HepG2 (cell line): ENCODE results near the gene SQOR. TPM values are rescaled to one million over a fixed set of nuclear protein-coding genes. Genes with fewer than 3 reads are reported as not detected.

ENCODE experiments used
- ATAC-seq: fragments of 200-7000 bp; cut with Tn5 transposase; 3 replicates; pipeline ENCODE4 v1.9.1; 2020; ENCODE audit warnings: mild to moderate bottlenecking, moderate library complexity
- BruUV-seq: library from RNA; stranded (reverse); fragments of 400-500 nt; replicated peaks from 2 replicates; lab custom pipeline; 2021; lab: Mats Ljungman, UMichigan
- CTCF ChIA-PET: fragments of 300-600 bp; formaldehyde crosslinking; extraction: SDS; loops from one replicate; lab custom pipeline; 2021; ENCODE audit warnings: low total read pairs, inconsistent platforms, low intra/inter-chr PET ratio; lab: Yijun Ruan, JAX
- POLR2A ChIA-PET: fragments of 350-600 bp; sonication (Branson Sonifier 250); formaldehyde crosslinking; loops from one replicate; lab custom pipeline; 2020; ENCODE audit warnings: antibody characterized with exemption, inconsistent platforms; lab: Yijun Ruan, JAX
- DNase-seq: peaks from one replicate; pipeline ENCODE4 v3.0.0-alpha.2; 2015; ENCODE audit warnings: low spot score
- FAIRE-seq: peaks from 3 replicates; lab custom pipeline; 2011; peaks lifted over from hg19 to GRCh38; lab: Jason Lieb, UNC
- H2AFZ ChIP-seq: one replicate; pipeline ENCODE4 v1.6.1; 2011; ENCODE audit warnings: low read length, inconsistent platforms
- H3K27ac ChIP-seq: fragments of 300-600 bp; 3 replicates; pipeline ENCODE4 v1.8.0; 2011; ENCODE audit warnings: mixed run types, mild to moderate bottlenecking, mixed read lengths, low read length, inconsistent platforms; ENCODE audit not compliant: insufficient read depth; ENCODE audit errors: extremely low read length
- H3K27me3 ChIP-seq, 2 experiments: fragments of 200-600 bp in 1 of 2; 2 replicates in 1 of 2; 3 replicates in 1 of 2; pipeline versions ENCODE4 v1.6.0 to v1.8.0; 2011; ENCODE audit warnings: low read length in 2 of 2, mild to moderate bottlenecking in 2 of 2, moderate library complexity in 2 of 2, inconsistent platforms in 1 of 2; ENCODE audit not compliant: insufficient read depth in 2 of 2, control insufficient read depth in 1 of 2
- H3K36me3 ChIP-seq, 2 experiments: fragments of 200-600 bp in 1 of 2; replicated peaks in 1 of 2; 2 replicates in 1 of 2; 3 replicates in 1 of 2; pipeline versions ENCODE4 v1.5.1 to v1.8.0; 2011; ENCODE audit warnings: low read length in 2 of 2, inconsistent platforms in 1 of 2; ENCODE audit not compliant: insufficient read depth in 2 of 2, control insufficient read depth in 1 of 2
- H3K4me1 ChIP-seq: 2 replicates; pipeline ENCODE4 v1.5.1; 2012; ENCODE audit warnings: low read length, inconsistent platforms; ENCODE audit not compliant: insufficient read depth
- H3K4me2 ChIP-seq: 2 replicates; pipeline ENCODE4 v1.6.0; 2011; ENCODE audit warnings: low read depth, low read length, inconsistent platforms
- H3K4me3 ChIP-seq, 3 experiments: fragments of 200-600 bp in 1 of 3; sonication (generic), shearing (Covaris generic) in 1 of 3; replicated peaks in 1 of 3; 2 replicates each; pipeline ENCODE4 v1.5.1; 2011 to 2016; ENCODE audit warnings: low read length in 3 of 3, inconsistent platforms in 2 of 3, low read depth in 2 of 3, mild to moderate bottlenecking in 2 of 3, control low read depth in 1 of 3, mixed read lengths in 1 of 3; ENCODE audit not compliant: insufficient read depth in 1 of 3
- H3K79me2 ChIP-seq: one replicate; pipeline ENCODE4 v1.6.1; 2011; ENCODE audit warnings: low read length, inconsistent platforms; ENCODE audit not compliant: insufficient read depth
- H3K9ac ChIP-seq: 2 replicates; pipeline ENCODE4 v1.6.0; 2011; ENCODE audit warnings: mild to moderate bottlenecking, low read depth, low read length, inconsistent platforms; ENCODE audit not compliant: insufficient read depth
- H3K9me3 ChIP-seq: 2 replicates; pipeline ENCODE4 v1.5.1; 2012; ENCODE audit warnings: mild to moderate bottlenecking, low read length
- H4K20me1 ChIP-seq: 2 replicates; pipeline ENCODE4 v1.6.0; 2011; ENCODE audit warnings: inconsistent platforms, mild to moderate bottlenecking, low read length, moderate library complexity; ENCODE audit not compliant: insufficient read depth
- CBX5 ChIP-seq: sonication (generic); formaldehyde crosslinking; IDR thresholded peaks from 2 replicates; pipeline ENCODE4 v1.4.0; 2020; ENCODE audit warnings: missing genetic modification reagents, borderline replicate concordance
- CTCF ChIP-seq: sonication (generic); formaldehyde crosslinking; IDR thresholded peaks from 2 replicates; pipeline ENCODE4 v1.5.0; 2020; ENCODE audit warnings: mild to moderate bottlenecking, missing genetic modification reagents, moderate library complexity
- ELF4 ChIP-seq: sonication (generic); formaldehyde crosslinking; IDR thresholded peaks from 2 replicates; pipeline ENCODE4 v1.5.0; 2020; ENCODE audit warnings: missing genetic modification reagents, mild to moderate bottlenecking, moderate library complexity, borderline replicate concordance
- HOXD1 ChIP-seq: sonication (generic); formaldehyde crosslinking; IDR thresholded peaks from 2 replicates; pipeline ENCODE4 v1.5.0; 2020; ENCODE audit warnings: missing genetic modification reagents
- NCOR1 ChIP-seq: fragments of 200-600 bp; sonication (generic); IDR thresholded peaks from 2 replicates; pipeline ENCODE4 v1.7.0; 2017; ENCODE audit warnings: antibody characterized with exemption, low read length, borderline replicate concordance
- RORA ChIP-seq: sonication (generic); formaldehyde crosslinking; IDR thresholded peaks from 2 replicates; pipeline ENCODE4 v1.5.0; 2020; ENCODE audit warnings: mild to moderate bottlenecking, missing genetic modification reagents, moderate library complexity
- SMAD9 ChIP-seq: sonication (generic); formaldehyde crosslinking; IDR thresholded peaks from 2 replicates; pipeline ENCODE4 v1.5.1; 2020; ENCODE audit warnings: mild to moderate bottlenecking, missing genetic modification reagents
- STAG1 ChIP-seq: sonication (generic); formaldehyde crosslinking; IDR thresholded peaks from 2 replicates; pipeline ENCODE4 v1.4.0; 2020; ENCODE audit warnings: missing genetic modification reagents
- ZFP37 ChIP-seq: sonication (generic); formaldehyde crosslinking; IDR thresholded peaks from 2 replicates; pipeline ENCODE4 v1.4.0; 2020; ENCODE audit warnings: missing genetic modification reagents, borderline replicate concordance
- ZNF230 ChIP-seq: sonication (generic); formaldehyde crosslinking; IDR thresholded peaks from 2 replicates; pipeline ENCODE4 v1.4.0; 2020; ENCODE audit warnings: mild to moderate bottlenecking, missing genetic modification reagents
- ZNF878 ChIP-seq: sonication (generic); formaldehyde crosslinking; IDR thresholded peaks from 2 replicates; pipeline ENCODE4 v1.8.1; 2023; ENCODE audit warnings: mild to moderate bottlenecking, missing genetic modification reagents, moderate library complexity
- WGBS: methylation state at CpG from one replicate; pipeline ENCODE4 v1.1.6; 2017; ENCODE audit warnings: low lambda C conversion rate; 5-methylcytosine and 5-hydroxymethylcytosine counted together
- in situ Hi-C: cut with HindIII; loops from 2 replicates; pipeline ENCODE4 v1.10.0; 2017; ENCODE audit warnings: low pct_unique_long_range_greater_than_20kb; ENCODE audit not compliant: extremely low pct_ligation_motif_present
- intact Hi-C: fragments of 100-400 bp; cut with micrococcal nuclease; formaldehyde crosslinking; loops from one replicate; pipeline ENCODE4 v1.10.0; 2022; ENCODE audit not compliant: unreplicated experiment
- polyA plus RNA-seq, 8 experiments: library from polyadenylated mRNA; depleted of rRNA in 3 of 8; stranded (reverse) in 7 of 8; unstranded in 1 of 8; fragments of >200 nt; fragmentation: Illumina TruSeq in 4 of 8; extraction: Trizol in 4 of 8; gene quantifications; 2 replicates each; pipeline versions ENCODE4 v1.2.1 to v1.2.3, GENCODE V29; 2011 to 2016; ENCODE audit warnings: low read depth in 4 of 8, missing spikeins in 1 of 8, mixed read lengths in 1 of 8; ENCODE audit not compliant: insufficient read depth in 1 of 8
- total RNA-seq, 5 experiments: library from RNA; depleted of rRNA; stranded (reverse); fragments of >200 nt; fragmentation: Illumina TruSeq; extraction: Trizol; gene quantifications; 2 replicates each; pipeline ENCODE4 v1.2.3, GENCODE V29; 2016; ENCODE audit warnings: low read depth in 1 of 5

The SQOR gene
- total and polyA plus RNA-seq, 2 of the 13 experiments (the other 11 are each of a cell fraction or from before 2014, with no cell fraction given): 19.3 to 19.4 TPM

GRCh38 chr15:45606841-45607240 lies 28.0 kb upstream of the SQOR start:
- no TSS peak for BruUV-seq

GRCh38 chr15:45611305-45611704 lies 23.5 kb upstream of the SQOR start:
- ChIA-PET CTCF (interaction anchor here (1.2 to 3.2 kb wide), 3 partner anchors 89 to 181 kb away, joined by 3 to 17 read pairs (median 6); no protein-coding TSS in a partner anchor), POLR2A (interaction anchor here (1.0 kb wide), 1 partner anchor 24 kb away, joined by 3 read pairs; the partner anchor contains the start of gene BLOC1S6)
- intact Hi-C loops: loop anchor here (2.0 to 10.0 kb wide), 2 partner anchors 89 to 407 kb away; partner anchors contain the start of gene SLC30A4
- H3K9ac ChIP-seq: no peak overlapping the region
- no TSS peak for BruUV-seq
- no peak for ATAC-seq
- H3K4me1 ChIP-seq: no peaks in the 10 kb centered on the region; the same call in 1 of the 2 replicates
- TF ChIP-seq STAG1 (CRISPR knock-in tag) (peak; percentile 37; the same call in 1 of the 2 replicates), CTCF (CRISPR knock-in tag) (peak; percentile 37), RORA (CRISPR knock-in tag) (no peak), ZNF230 (no peak), ZFP37 (no peak), ZNF878 (no peak)
- no peak overlapping the region for H3K4me3 ChIP-seq
- H3K4me2 ChIP-seq: no peak overlapping the region
- H3K9me3 ChIP-seq: no peaks in the 10 kb centered on the region
- in situ Hi-C loops: loop anchor here (10.0 kb wide), 1 partner anchor 157 kb away; no protein-coding TSS in a partner anchor
- H4K20me1 ChIP-seq: no peaks in the 10 kb centered on the region
- H2AFZ ChIP-seq: no peak overlapping the region
- 9% methylated on average over 4 of the region's 4 CpGs for WGBS
- FAIRE-seq: no peak
- no peaks in the 10 kb centered on the region for H3K27me3 ChIP-seq
- H3K36me3 ChIP-seq: peaks cover 0 to 13% of the 10 kb centered on the region in 2 experiments; a peak in 3 of 5 replicates
- peak; percentile 12 for DNase-seq
- no peak overlapping the region for H3K27ac ChIP-seq
- no peaks in the 10 kb centered on the region for H3K79me2 ChIP-seq

More at GRCh38 chr15:45606841-45607240, 28.0 kb upstream of the SQOR start:
- Histone ChIP-seq H3K79me2 (no peaks in the 10 kb centered on the region), H3K27me3 (no peaks in the 10 kb centered on the region), H3K4me1 (no peaks in the 10 kb centered on the region), H3K36me3 (peaks cover 0 to 24% of the 10 kb centered on the region in 2 experiments; a peak in 4 of 5 replicates), H4K20me1 (no peaks in the 10 kb centered on the region), H2AFZ (no peak overlapping the region), H3K27ac (no peak overlapping the region), H3K4me3 (no peak overlapping the region), H3K4me2 (no peak overlapping the region), H3K9ac (no peak overlapping the region), H3K9me3 (no peaks in the 10 kb centered on the region)
- WGBS: 96% methylated on average over 1 of the region's 1 CpG
- in situ Hi-C loops: no loop called here
- no peak for TF ChIP-seq ZNF230
- no peak for TF ChIP-seq SMAD9
- no peak for TF ChIP-seq NCOR1
- TF ChIP-seq HOXD1 (CRISPR knock-in tag): no peak
- no peak for TF ChIP-seq ELF4
- TF ChIP-seq CBX5 (CRISPR knock-in tag): no peak
- FAIRE-seq (no peak), DNase-seq (no peak), ATAC-seq (no peak)
- ChIA-PET CTCF (no interaction called here), POLR2A (no interaction called here)
- intact Hi-C loops: no loop called here
